HFFc6 (cell line): ENCODE data around the gene TGM2. TPM values are rescaled to one million over a fixed set of nuclear protein-coding genes. Genes with fewer than 3 reads are reported as not detected.
A peak's percentile ranks its signal among the peaks of the same experiment; 100 is the strongest.

ENCODE experiments used
- DNase-seq: peaks from one replicate; pipeline ENCODE4 v3.0.0-alpha.2; 2018
- H3K27ac Mint-ChIP-seq: 2 replicates; pipeline ENCODE4 v1.8.0; 2020; ENCODE audit warnings: mild to moderate bottlenecking, mixed read lengths
- H3K27me3 Mint-ChIP-seq: 2 replicates; pipeline ENCODE4 v1.8.0; 2021; ENCODE audit warnings: mild to moderate bottlenecking, moderate library complexity, mixed read lengths; ENCODE audit not compliant: insufficient read depth
- H3K36me3 Mint-ChIP-seq: 2 replicates; pipeline ENCODE4 v1.8.0; 2021; ENCODE audit warnings: low read depth, mixed read lengths
- H3K4me1 Mint-ChIP-seq: 2 replicates; pipeline ENCODE4 v1.8.0; 2020; ENCODE audit warnings: low read depth, mixed read lengths
- H3K4me3 Mint-ChIP-seq: 2 replicates; pipeline ENCODE4 v1.8.0; 2020; ENCODE audit warnings: mild to moderate bottlenecking, moderate library complexity, mixed read lengths
- H3K9me3 Mint-ChIP-seq: 2 replicates; pipeline ENCODE4 v1.8.0; 2020; ENCODE audit warnings: mild to moderate bottlenecking, mixed read lengths
- CTCF ChIP-seq: fragments of 200-600 bp; sonication (generic); IDR thresholded peaks from 2 replicates; pipeline ENCODE4 v1.5.0; 2021; ENCODE audit warnings: antibody characterized with exemption, mild to moderate bottlenecking
- total RNA-seq, 6 experiments: library from RNA; stranded (reverse); fragmentation: NEBNext Ultra II Directional; extraction: Animal tissue kit (Norgen Biotek cat#: 25700); gene quantifications; 2 replicates in 1 of 6; 3 replicates in 5 of 6; pipeline ENCODE4 v1.2.3, GENCODE V29; 2021

The TGM2 gene
- total RNA-seq, 6 experiments from 2014 or later: 99.6 to 430 (median 111) TPM

- Mint-ChIP-seq H3K27ac (no peak overlapping the region), H3K36me3 (peaks cover 11% of the 10 kb centered on the region; the same call in 1 of the 2 replicates), H3K9me3 (no peaks in the 10 kb centered on the region), H3K27me3 (peaks cover 3% of the 10 kb centered on the region), H3K4me3 (no peak overlapping the region; the same call in 1 of the 2 replicates), H3K4me1 (peaks cover 73% of the 10 kb centered on the region)
- DNase-seq: no peak
- TF ChIP-seq CTCF: no peak
Observed at GRCh38 chr20:38130687-38131587, 34.1 kb downstream of the TGM2 start.

GRCh38 chr20:38129893-38130609 is 35.0 kb downstream of the TGM2 start:
- Mint-ChIP-seq H3K36me3 (peaks cover 11% of the 10 kb centered on the region; the same call in 1 of the 2 replicates), H3K27ac (no peak overlapping the region), H3K27me3 (peaks cover 3% of the 10 kb centered on the region; the same call in 1 of the 2 replicates), H3K4me1 (peaks cover 73% of the 10 kb centered on the region), H3K9me3 (no peaks in the 10 kb centered on the region), H3K4me3 (no peak overlapping the region)
- DNase-seq: no peak
- no peak for TF ChIP-seq CTCF

- H3K9me3 Mint-ChIP-seq: no peaks in the 10 kb centered on the region
- H3K36me3 Mint-ChIP-seq: peaks cover 11% of the 10 kb centered on the region; the same call in 1 of the 2 replicates
- peaks cover 66% of the 10 kb centered on the region for H3K4me1 Mint-ChIP-seq
- H3K4me3 Mint-ChIP-seq: no peak overlapping the region
- H3K27me3 Mint-ChIP-seq: peaks cover 3% of the 10 kb centered on the region; the same call in 1 of the 2 replicates
- no peak overlapping the region; the same call in 1 of the 2 replicates for H3K27ac Mint-ChIP-seq
- no peak for DNase-seq
- no peak for TF ChIP-seq CTCF
Observed at GRCh38 chr20:38129248-38129865, 35.7 kb downstream of the TGM2 start.

GRCh38 chr20:38128691-38129090 is 36.4 kb downstream of the TGM2 start:
- no peak overlapping the region for H3K4me3 Mint-ChIP-seq
- DNase-seq: no peak
- H3K9me3 Mint-ChIP-seq: no peaks in the 10 kb centered on the region
- peaks cover 59% of the 10 kb centered on the region for H3K4me1 Mint-ChIP-seq
- H3K36me3 Mint-ChIP-seq: peaks cover 9% of the 10 kb centered on the region; the same call in 1 of the 2 replicates
- peaks cover 3% of the 10 kb centered on the region; the same call in 1 of the 2 replicates for H3K27me3 Mint-ChIP-seq
- peak overlapping the region; percentile 73 for H3K27ac Mint-ChIP-seq
- no peak for TF ChIP-seq CTCF

- Mint-ChIP-seq H3K27ac (peak overlapping the region; percentile 73), H3K36me3 (0 out of 2 replicates have a peak, but pooled peaks cover 3% of the 10 kb centered on the region), H3K27me3 (peaks cover 7% of the 10 kb centered on the region; the same call in 1 of the 2 replicates), H3K4me1 (peaks cover 58% of the 10 kb centered on the region), H3K4me3 (0 out of 2 replicates have a peak overlapping the region, but pooled peaks have one; percentile 64), H3K9me3 (no peaks in the 10 kb centered on the region)
- DNase-seq: no peak
- TF ChIP-seq CTCF: no peak
Observed at GRCh38 chr20:38127920-38128528, 37.0 kb downstream of the TGM2 start.
